Renal pelvis (tissue), 4 donors: ENCODE measurements around the gene ANKRD66. TPM values are rescaled to one million over a fixed set of nuclear protein-coding genes. Genes with fewer than 3 reads are reported as not detected.
"Not testable (repeated sequence)": the region's sequence is repeated elsewhere in the genome, so short reads cannot be mapped to it uniquely, and the experiment has no call there.

Experiments used
- DNase-seq: peaks from one replicate; pipeline ENCODE4 v3.0.0-alpha.2; 2013
- polyA plus RNA-seq, 3 donors: library from polyadenylated mRNA; unstranded; fragments of 120-200 nt; gene quantifications; one replicate each; pipeline ENCODE4 v1.2.1, GENCODE V29; 2013; ENCODE audit not compliant: insufficient read length in 3 of 3

ANKRD66 gene
- polyA plus RNA-seq, 3 donors, result not detected

GRCh38 chr6:46751658-46752057 is 4.9 kb downstream of the ANKRD66 start:
- no peak for DNase-seq

GRCh38 chr6:46755865-46756264 is 9.1 kb downstream of the ANKRD66 start:
- DNase-seq, result no peak

- DNase-seq, result peak; percentile 9
These were observed 9.9 kb downstream of the ANKRD66 start for GRCh38 chr6:46756469-46757213.

DNA sequence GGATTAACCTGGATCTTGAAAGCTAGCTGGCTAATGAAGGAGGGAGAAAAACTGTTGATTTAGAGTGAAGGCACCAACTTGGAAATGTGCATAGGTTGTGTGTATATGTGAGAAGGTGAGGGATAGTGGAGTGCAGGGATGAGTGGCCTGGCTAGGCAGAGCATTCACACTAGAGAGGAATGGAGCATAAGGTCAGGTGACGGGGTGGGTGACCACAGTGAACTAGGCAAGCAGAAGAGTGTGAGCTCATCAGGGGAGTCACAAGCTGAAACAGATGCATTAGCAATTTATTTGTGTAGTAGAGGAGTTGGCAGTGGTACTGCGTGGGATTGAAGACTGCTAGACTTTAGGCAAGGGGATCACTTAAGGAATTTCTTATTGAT is 10.5 kb downstream of the ANKRD66 start:
- no peak for DNase-seq

DNA sequence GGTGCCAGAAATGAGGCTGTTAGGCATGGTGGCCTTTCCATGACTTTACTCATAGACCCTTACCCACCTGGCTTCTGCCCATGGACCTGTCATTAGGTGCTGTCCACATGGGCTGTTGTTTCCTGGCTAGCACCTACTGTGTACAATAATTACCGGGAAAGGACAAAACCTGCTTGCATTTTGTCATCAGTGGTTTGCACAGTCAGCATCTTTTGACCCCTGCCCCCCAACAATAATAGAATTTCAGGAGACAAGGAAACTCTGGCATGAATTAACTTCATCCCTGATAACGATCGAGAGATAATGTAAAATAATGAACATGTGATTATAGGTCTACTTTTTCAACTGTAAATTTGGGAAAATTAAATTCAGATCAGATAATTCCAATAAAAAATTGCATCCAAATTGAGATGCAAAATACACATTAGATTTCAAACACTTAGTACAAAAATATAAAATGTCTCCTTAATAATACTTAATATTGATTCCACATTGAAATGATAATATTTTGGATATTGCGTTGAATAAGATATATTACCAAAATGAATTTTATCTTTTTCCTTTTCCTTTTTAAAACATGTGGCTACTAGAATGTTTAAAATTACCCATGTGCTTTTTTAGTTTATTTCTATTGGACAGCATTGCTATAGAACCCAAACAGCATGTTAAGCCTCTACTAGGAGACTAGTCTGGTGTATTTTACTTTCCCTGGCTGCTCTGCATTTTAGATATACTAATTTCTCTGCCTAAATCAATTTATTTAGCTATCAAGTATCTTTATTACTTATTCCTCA is 12.4 kb downstream of the ANKRD66 start:
- no peak for DNase-seq

- no peak for DNase-seq
These were observed 14.2 kb downstream of the ANKRD66 start for GRCh38 chr6:46760925-46761324.

DNA sequence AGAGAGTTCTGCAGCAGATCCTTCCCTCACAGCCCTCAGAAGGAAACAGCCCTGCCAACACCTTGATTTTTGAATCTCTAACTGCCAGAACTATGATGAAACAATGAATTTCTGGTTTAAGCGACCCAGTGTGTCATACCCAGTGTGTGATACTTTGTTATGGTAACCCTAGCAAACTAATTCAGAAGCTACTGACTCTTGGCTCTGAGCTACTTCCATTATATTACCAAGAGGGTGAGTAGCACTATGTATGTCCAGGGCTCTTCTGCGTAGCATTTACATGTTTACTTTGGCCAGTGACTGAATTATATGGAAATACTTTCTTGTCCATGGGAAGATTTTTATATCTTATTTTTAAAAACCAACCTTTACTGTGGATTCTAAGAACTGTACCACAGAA is 16.7 kb downstream of the ANKRD66 start:
- no peak for DNase-seq

DNA sequence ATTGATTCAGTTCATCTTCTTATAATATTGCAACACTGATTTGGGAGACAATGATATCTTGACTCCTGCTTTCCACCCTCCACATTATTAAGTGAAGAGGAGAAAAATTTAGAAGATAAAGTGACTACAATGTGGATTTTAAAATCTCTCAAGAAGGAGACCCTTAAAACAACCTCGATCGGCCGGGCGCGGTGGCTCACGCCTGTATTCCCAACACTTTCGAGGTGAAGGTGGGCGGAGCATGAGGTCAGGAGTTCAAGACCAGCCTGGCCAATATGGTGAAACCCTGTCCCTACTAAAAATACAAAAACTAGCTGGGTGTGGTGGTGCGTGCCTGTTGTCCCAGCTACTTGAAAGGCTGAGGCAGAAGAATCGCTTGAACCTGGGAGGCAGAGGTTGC is 17.5 kb downstream of the ANKRD66 start:
- DNase-seq, result not testable (repeated sequence)

DNA sequence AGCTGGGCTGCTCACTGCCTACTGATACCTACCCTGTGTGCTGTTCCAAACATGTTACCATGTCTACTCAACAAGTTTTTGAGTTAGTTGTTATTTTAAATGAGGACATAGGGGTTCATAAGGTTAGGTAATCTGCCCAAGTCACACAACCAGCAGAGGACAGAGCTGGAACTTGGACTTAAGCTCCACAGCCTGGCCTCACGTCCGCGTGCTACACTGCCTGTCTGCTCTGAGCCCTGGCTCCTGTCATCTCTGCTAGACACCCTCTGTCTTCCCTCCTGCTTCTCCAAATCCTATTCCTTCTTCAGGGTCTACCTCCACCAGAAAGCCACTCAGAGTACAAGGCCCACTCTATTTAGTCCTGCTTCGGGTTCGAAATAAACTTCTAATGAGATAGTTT is 18.2 kb downstream of the ANKRD66 start:
- no peak for DNase-seq

DNA sequence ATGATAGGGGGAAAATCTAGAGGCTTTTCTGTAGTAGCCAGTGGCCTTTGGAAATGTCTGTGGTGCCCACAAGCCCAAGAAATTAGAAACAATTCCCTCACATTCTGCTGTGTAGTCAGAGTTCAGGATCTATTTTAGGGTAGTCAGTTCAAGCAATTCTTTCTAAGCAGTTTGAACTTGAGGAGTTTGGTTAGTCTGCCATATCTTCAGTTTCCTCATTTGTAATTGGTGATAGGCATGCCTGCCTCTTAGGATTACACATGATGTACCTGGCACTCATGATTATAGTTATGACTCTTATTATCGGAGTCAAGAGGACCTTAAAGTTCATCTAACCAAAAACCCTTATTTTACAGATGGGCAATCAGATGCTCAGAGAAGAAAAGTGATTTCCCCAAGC is 25.3 kb downstream of the ANKRD66 start:
- no peak for DNase-seq

DNA sequence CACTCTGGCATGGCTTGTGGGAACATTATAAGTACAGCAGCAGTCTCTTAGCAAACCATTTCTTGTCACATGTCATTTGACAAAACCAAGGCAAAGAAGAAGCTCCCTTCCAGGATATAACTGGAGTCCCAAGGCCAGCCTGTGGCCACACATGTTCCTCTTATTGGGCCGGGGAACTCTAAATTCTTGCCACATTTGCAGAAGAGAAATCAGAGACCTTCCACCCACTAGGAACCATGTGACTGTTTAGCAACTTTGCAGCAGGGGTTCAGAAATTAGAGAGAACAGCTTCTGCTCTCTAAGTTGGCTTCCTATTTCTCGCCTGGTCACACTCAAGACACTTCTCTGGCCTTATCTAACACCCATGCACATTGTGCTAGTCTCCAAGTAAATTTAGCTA is 26.0 kb downstream of the ANKRD66 start:
- DNase-seq, result no peak

DNA sequence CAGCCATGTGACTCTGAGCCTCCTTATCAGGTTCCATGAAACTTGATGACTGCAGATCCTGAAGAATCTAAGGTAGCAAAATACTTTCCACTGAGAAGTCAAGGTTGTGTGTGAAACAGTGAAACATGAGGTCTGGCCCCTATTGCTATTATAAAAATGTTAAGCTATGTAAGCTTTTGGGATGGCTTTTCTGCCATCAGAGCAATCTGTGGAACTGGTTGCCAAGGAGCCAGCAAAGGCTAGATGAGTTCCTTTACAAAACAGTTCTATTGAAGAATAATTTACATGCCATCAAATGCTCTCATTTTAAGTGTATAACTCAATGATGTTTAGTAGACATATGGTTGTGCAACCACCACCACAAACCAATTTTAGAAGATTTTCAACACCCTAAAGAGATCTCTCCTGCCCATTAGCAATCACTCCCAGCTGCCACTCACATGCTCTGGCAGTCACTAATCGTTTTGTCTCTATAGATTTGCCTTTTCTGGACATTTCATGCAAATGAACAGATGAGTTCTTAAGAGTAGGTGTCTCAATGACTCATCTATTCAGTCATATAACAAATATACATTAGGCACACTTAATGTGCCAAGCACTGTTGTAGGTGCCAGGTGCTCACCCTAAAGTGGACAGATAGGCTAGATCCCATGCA is 26.6 kb downstream of the ANKRD66 start:
- no peak for DNase-seq

GRCh38 chr6:46774736-46775135 is 28.0 kb downstream of the ANKRD66 start:
- not testable (repeated sequence) for DNase-seq

- DNase-seq, result no peak
These were observed 29.5 kb downstream of the ANKRD66 start for GRCh38 chr6:46776070-46776712.

GRCh38 chr6:46777476-46778346 is 31.0 kb downstream of the ANKRD66 start:
- DNase-seq, result no peak

- DNase-seq, result peak; percentile 67
These were observed 35.0 kb downstream of the ANKRD66 start for GRCh38 chr6:46781478-46782378.

DNA sequence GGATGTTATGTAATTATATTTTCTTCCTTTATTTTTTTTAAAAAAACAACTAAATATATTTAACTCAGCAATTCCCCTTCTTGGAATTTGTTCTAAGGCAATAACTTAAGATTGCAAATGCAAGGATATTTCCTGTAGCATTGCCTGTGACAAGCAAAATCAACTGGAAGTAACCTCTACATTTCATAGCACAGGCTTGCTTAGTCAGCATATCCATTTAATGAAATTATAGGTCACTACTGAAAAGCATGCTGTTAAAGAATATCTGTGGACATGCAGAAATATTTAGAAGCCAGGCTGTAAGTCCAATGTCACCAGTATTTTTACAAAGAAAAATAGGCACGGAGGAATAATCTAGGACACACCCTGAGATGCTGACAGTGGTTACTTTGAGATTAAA is 37.8 kb downstream of the ANKRD66 start:
- no peak for DNase-seq

GRCh38 chr6:46787871-46788540 is 41.3 kb downstream of the ANKRD66 start:
- no peak for DNase-seq

DNA sequence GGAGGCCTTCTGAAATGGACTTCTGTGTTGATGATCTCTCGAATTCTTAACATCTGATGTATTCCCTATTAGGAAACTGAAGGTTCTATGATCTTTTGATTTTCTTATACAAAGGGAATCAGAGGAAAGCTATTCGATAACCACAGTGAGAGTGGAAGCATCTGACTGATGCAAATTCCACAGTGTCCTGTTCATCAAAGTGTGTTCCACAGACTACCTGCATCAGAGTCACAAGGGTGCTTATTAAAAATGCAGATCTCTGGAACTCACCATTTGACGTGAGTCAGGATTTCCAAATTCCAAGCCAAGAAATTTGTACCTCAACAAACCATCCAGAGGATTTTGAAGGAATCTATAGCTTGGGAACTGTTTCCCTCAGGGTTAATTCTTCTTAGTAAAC is 42.1 kb downstream of the ANKRD66 start:
- DNase-seq, result no peak
